GM12891 (cell line): Measurements from ENCODE around the gene TLX1.

Experiments
- POLR2A ChIP-seq: IDR thresholded peaks from 2 replicates; pipeline ENCODE4 v1.6.1; 2011; ENCODE audit warnings: low read depth, low read length, control low read depth
- POLR2AphosphoS5 ChIP-seq: IDR thresholded peaks from 2 replicates; pipeline ENCODE4 v1.6.1; 2011; ENCODE audit warnings: low read depth, low read length, control low read depth
- SPI1 ChIP-seq: IDR thresholded peaks from 2 replicates; pipeline ENCODE4 v1.6.1; 2011; ENCODE audit warnings: low read depth, low read length, control low read depth
- TAF1 ChIP-seq: IDR thresholded peaks from 2 replicates; pipeline ENCODE4 v1.6.1; 2011; ENCODE audit warnings: low read depth, low read length, control low read depth

DNA sequence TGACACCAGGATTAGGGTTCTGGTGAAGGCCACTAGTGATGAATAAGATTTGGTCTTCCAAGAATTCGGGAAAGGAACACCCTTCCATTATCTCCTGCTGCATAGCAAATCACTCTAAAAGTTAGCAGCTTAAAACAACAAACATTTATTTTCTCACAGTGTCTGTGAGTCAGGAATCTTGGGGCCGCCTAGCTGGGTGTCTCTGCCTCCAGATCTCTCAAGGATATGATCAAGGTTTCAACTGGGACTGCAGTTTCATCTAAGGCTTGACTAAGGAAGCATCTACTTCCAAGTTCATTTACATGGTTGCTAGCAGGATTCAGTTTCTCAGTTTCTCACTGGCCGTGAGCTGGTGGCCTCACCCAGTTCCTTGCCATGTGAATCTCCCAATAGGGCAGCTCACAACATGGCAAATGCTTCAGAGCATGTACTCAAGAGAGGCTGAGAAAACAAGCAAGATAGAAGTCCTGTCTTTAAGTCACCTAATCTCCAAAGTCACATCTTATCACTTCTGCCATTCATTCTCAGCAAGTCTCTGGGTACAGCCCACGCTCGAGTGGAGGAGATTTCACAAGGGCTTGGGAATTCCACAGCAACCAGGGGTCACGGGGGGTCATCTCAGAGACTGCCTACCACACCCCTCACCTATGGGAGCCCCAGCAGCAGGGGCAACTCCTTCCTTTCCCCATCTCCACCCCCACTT lies 26.8 kb downstream of the TLX1 start:
- TF ChIP-seq SPI1 (no peak), POLR2A (no peak), POLR2AphosphoS5 (no peak), TAF1 (no peak)
